A549 (cell line): ENCODE results near the gene ARL4D. TPM values are rescaled to one million over a fixed set of nuclear protein-coding genes. Genes with fewer than 3 reads are reported as not detected.

Experiments used
- ATAC-seq, 2 experiments: fragments of 200-7000 bp in 1 of 2; fragments of >200 bp in 1 of 2; cut with Nextera tagmentation in 1 of 2; cut with Tn5 transposase in 1 of 2; 3 replicates each; pipeline versions ENCODE4 v1.8.0 to v1.9.1; 2018 to 2020; ENCODE audit warnings: mild to moderate bottlenecking in 1 of 2, moderate library complexity in 1 of 2
- CTCF ChIA-PET: fragments of 300-600 bp; sonication (Branson Sonifier 250); formaldehyde crosslinking; extraction: SDS; loops from one replicate; lab custom pipeline; 2021; ENCODE audit warnings: antibody characterized with exemption, inconsistent platforms; lab: Yijun Ruan, JAX
- POLR2A ChIA-PET: fragments of 350-600 bp; formaldehyde crosslinking; extraction: SDS; loops from one replicate; lab custom pipeline; 2021; ENCODE audit warnings: antibody characterized with exemption, inconsistent platforms; lab: Yijun Ruan, JAX
- DNase-seq, 2 experiments: peaks; one replicate each; pipeline versions ENCODE4 v3.0.0 to v3.0.0-alpha.2; 2011 to 2016; ENCODE audit warnings: low read depth in 1 of 2, low spot score in 1 of 2
- FAIRE-seq: peaks from 2 replicates; lab custom pipeline; 2011; peaks lifted over from hg19 to GRCh38; lab: Jason Lieb, UNC
- H3K27ac ChIP-seq, 2 experiments: fragments of >200 bp; sonication (Bioruptor Twin); formaldehyde crosslinking; 3 replicates each; pipeline ENCODE4 v1.5.1; 2016 to 2017
- H3K4me1 ChIP-seq: fragments of >200 bp; sonication (Bioruptor Twin); formaldehyde crosslinking; 3 replicates; pipeline ENCODE4 v1.6.1; 2016
- H3K4me2 ChIP-seq: fragments of >200 bp; sonication (Bioruptor Twin); formaldehyde crosslinking; 3 replicates; pipeline ENCODE4 v1.6.1; 2016
- H3K4me3 ChIP-seq: fragments of >200 bp; sonication (Bioruptor Twin); formaldehyde crosslinking; 3 replicates; pipeline ENCODE4 v1.5.1; 2016
- H3K9me3 ChIP-seq: fragments of >200 bp; sonication (Bioruptor Twin); formaldehyde crosslinking; 3 replicates; pipeline ENCODE4 v1.6.1; 2016
- CBX2 ChIP-seq: fragments of 200-600 bp; sonication (generic); IDR thresholded peaks from 2 replicates; pipeline ENCODE4 v1.6.1; 2016; ENCODE audit warnings: low read depth, mild to moderate bottlenecking, borderline replicate concordance
- CHD2 ChIP-seq: fragments of 150-350 bp; IDR thresholded peaks from 2 replicates; pipeline ENCODE4 v1.6.1; 2014; ENCODE audit warnings: low read length; ENCODE audit not compliant: partially characterized antibody
- EHMT2 ChIP-seq: fragments of 200-600 bp; sonication (generic); IDR thresholded peaks from 2 replicates; pipeline ENCODE4 v1.6.1; 2016; ENCODE audit warnings: antibody characterized with exemption, low read depth, mild to moderate bottlenecking, moderate library complexity
- HEYL ChIP-seq: fragments of 250-450 bp; sonication (Bioruptor Pico); IDR thresholded peaks from 2 replicates; pipeline ENCODE4 v1.8.0; 2021; ENCODE audit warnings: mild to moderate bottlenecking, moderate library complexity
- MAFK ChIP-seq: fragments of 450-650 bp; IDR thresholded peaks from 2 replicates; pipeline ENCODE4 v1.6.1; 2014; ENCODE audit not compliant: partially characterized antibody
- MAZ ChIP-seq: fragments of 150-350 bp; IDR thresholded peaks from 2 replicates; pipeline ENCODE4 v1.6.1; 2014; ENCODE audit warnings: antibody characterized with exemption, low read depth, low read length, borderline replicate concordance
- NFE2L2 ChIP-seq: fragments of 150-350 bp; conservative IDR thresholded peaks from 2 replicates; pipeline ENCODE4 v1.6.1; 2014; ENCODE audit warnings: low read length
- NPAS2 ChIP-seq: fragments of 250-450 bp; sonication (Bioruptor Pico); IDR thresholded peaks from 2 replicates; pipeline ENCODE4 v1.8.0; 2022; ENCODE audit warnings: mild to moderate bottlenecking, moderate library complexity, borderline replicate concordance
- NR3C1 ChIP-seq: fragments of >200 bp; sonication (Bioruptor Twin); formaldehyde crosslinking; IDR thresholded peaks from 3 replicates; pipeline ENCODE4 v1.6.1; 2017
- PHF8 ChIP-seq: fragments of 200-600 bp; sonication (generic); IDR thresholded peaks from 2 replicates; pipeline ENCODE4 v1.6.1; 2016; ENCODE audit warnings: low read depth, mild to moderate bottlenecking, antibody characterized with exemption, moderate library complexity, borderline replicate concordance
- RFX5 ChIP-seq: fragments of 450-650 bp; IDR thresholded peaks from 2 replicates; pipeline ENCODE4 v1.7.1; 2014; ENCODE audit warnings: antibody characterized with exemption, mild to moderate bottlenecking, moderate library complexity
- WGBS: methylation state at CpG from one replicate; pipeline ENCODE4 v1.1.6; 2017; ENCODE audit errors: missing lambda C conversion rate; 5-methylcytosine and 5-hydroxymethylcytosine counted together
- polyA plus RNA-seq, 4 experiments: library from polyadenylated mRNA; depleted of rRNA in 3 of 4; stranded (reverse); fragments of >200 nt; fragmentation: RNase III in 1 of 4; extraction: RNeasy Plus Mini Kit Qiagen cat#74134 plus additional on column Dnase treatment in 1 of 4; gene quantifications; 2 replicates in 3 of 4; 3 replicates in 1 of 4; pipeline ENCODE4 v1.2.3, GENCODE V29; 2011 to 2017
- TF ChIP-seq, protein P1 (sequence below): fragments of 450-650 bp; IDR thresholded peaks from 2 replicates; pipeline ENCODE4 v1.6.1; 2014; ENCODE audit warnings: antibody characterized with exemption
- TF ChIP-seq, protein P2 (sequence below): fragments of 150-350 bp; IDR thresholded peaks from 2 replicates; pipeline ENCODE4 v1.6.1; 2014; ENCODE audit warnings: low read depth, mild to moderate bottlenecking, low read length
- TF ChIP-seq, protein P3 (sequence below): fragments of 250-450 bp; sonication (Bioruptor Pico); IDR thresholded peaks from 2 replicates; pipeline ENCODE4 v1.5.0; 2020; ENCODE audit warnings: low read depth, mild to moderate bottlenecking, moderate library complexity
- TF ChIP-seq, protein P4 (sequence below): fragments of 200-600 bp; sonication (generic); IDR thresholded peaks from 2 replicates; pipeline ENCODE4 v1.6.1; 2016; ENCODE audit warnings: antibody characterized with exemption, mild to moderate bottlenecking, moderate library complexity

The ARL4D gene
- polyA plus RNA-seq, 2 of the 4 experiments (the other 2 are of a cell fraction): 11.7 to 21.0 TPM

DNA sequence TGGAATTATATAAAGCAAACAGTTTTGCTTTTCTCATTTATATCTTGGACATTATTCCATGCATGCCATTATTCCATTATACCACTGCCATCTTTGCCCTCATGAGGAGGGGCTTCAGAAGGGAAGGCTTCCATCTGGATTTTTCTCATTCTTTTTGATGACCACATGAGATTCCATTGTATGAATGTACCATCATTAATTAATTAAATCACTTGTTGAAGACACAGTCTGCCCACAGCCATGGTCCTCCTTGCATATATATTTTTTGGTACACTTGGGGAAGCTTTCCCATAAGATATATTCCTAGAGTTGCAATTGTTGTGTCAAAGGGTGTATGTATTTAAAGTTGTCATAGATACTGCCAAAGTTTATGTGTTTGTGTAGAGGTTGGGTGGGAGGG is 7.1 kb downstream of the ARL4D start:
- H3K4me2 ChIP-seq: no peak overlapping the region
- ATAC-seq: no peak
- CTCF ChIA-PET: interaction anchor here (0.9 to 50.6 kb wide), 4 partner anchors 9 to 70 kb away, joined by 3 to 2036 read pairs (median 218); partner anchors contain the start of genes ARL4D and DHX8
- TF ChIP-seq HEYL (CRISPR knock-in tag): no peak
- TF ChIP-seq MAZ: no peak
- no peak for TF ChIP-seq EHMT2
- no peak for TF ChIP-seq RFX5
- TF ChIP-seq NPAS2: no peak
- TF ChIP-seq, protein P1, sequence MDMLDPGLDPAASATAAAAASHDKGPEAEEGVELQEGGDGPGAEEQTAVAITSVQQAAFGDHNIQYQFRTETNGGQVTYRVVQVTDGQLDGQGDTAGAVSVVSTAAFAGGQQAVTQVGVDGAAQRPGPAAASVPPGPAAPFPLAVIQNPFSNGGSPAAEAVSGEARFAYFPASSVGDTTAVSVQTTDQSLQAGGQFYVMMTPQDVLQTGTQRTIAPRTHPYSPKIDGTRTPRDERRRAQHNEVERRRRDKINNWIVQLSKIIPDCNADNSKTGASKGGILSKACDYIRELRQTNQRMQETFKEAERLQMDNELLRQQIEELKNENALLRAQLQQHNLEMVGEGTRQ: no peak
- TF ChIP-seq PHF8: no peak
- TF ChIP-seq, all 56 proteins: peak for 0
- H3K27ac ChIP-seq: peak overlapping the region in 1 of 2 experiments; percentile 86; a peak in 3 of 6 replicates
- no peaks in the 10 kb centered on the region for H3K9me3 ChIP-seq
- H3K4me3 ChIP-seq: no peak overlapping the region
- DNase-seq (no peak), FAIRE-seq (peak; percentile 56)
- peaks cover 55% of the 10 kb centered on the region for H3K4me1 ChIP-seq
- POLR2A ChIA-PET: interaction anchor here (0.6 to 1.3 kb wide), 5 partner anchors 38 to 91 kb away, joined by 3 to 7 read pairs (median 3); no protein-coding TSS in a partner anchor

DNA sequence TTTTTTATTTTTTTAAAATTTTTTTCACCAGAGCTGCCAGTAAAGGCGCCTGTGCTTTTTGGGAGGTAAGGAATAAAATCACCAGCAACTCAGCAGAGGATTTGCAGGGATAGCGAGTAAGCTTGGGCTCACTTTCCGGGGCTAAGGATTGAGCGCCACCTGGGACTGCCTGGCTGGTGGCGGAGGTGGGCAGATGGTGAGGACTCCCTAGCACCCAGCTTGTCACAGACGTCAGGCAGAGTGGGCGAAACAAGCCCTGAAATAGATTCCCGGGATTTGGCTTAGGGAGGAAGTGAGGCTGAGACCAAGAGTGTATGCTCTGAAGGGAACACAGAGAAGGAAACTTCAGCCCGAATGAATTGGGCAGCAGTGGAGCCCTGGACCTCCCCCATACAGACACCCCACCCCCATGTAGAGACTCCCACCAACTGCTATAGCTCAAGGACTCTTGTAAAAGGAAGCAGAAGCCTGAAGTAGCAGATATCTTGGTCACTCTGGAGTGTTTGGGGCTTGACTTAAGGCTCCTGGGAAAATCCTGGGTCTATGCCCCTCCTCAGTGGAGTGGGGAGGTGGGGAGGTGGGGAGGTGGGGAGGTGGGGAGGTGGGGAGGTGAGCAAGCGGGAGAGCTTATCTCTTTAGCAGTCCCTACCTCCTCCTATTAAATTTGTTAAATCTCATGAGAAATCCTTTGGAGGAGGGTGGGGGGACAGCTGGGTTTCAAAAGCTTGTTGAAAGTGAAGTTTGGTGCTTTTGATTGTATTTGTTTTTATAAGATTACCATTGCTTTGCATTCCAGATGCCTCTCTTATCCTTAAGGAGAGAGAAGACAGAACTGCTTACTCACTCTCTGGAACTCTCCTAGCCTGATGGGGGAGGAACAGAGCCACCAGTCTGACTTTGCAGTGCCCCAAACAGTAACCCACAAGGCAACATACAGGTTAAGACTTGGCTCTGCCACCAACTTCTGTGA is 8.2 kb downstream of the ARL4D start:
- Histone ChIP-seq H3K4me1 (peaks cover 55% of the 10 kb centered on the region), H3K27ac (peak overlapping the region; percentile 79 to 86), H3K4me3 (no peak overlapping the region), H3K4me2 (peak overlapping the region; percentile 58), H3K9me3 (no peaks in the 10 kb centered on the region)
- ChIA-PET POLR2A (interaction anchor here (1.0 to 2.0 kb wide), 4 partner anchors 8 to 39 kb away, joined by 3 to 27 read pairs (median 6); partner anchors contain the start of gene ARL4D), CTCF (interaction anchor here (0.9 to 50.6 kb wide), 5 partner anchors 10 to 69 kb away, joined by 3 to 2036 read pairs (median 49); partner anchors contain the start of genes ARL4D and DHX8)
- ATAC-seq (peak; percentile 67 to 81), DNase-seq (peak in 1 of 2 experiments; percentile 72), FAIRE-seq (no peak)
- TF ChIP-seq, protein P2, sequence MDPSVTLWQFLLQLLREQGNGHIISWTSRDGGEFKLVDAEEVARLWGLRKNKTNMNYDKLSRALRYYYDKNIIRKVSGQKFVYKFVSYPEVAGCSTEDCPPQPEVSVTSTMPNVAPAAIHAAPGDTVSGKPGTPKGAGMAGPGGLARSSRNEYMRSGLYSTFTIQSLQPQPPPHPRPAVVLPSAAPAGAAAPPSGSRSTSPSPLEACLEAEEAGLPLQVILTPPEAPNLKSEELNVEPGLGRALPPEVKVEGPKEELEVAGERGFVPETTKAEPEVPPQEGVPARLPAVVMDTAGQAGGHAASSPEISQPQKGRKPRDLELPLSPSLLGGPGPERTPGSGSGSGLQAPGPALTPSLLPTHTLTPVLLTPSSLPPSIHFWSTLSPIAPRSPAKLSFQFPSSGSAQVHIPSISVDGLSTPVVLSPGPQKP: no peak
- TF ChIP-seq MAFK (peak; percentile 74), NFE2L2 (0 out of 2 replicates have a peak, but pooled peaks have one; percentile 14)
- TF ChIP-seq, protein P3, sequence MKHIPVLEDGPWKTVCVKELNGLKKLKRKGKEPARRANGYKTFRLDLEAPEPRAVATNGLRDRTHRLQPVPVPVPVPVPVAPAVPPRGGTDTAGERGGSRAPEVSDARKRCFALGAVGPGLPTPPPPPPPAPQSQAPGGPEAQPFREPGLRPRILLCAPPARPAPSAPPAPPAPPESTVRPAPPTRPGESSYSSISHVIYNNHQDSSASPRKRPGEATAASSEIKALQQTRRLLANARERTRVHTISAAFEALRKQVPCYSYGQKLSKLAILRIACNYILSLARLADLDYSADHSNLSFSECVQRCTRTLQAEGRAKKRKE: peak; percentile 65; the same call in 1 of the 2 replicates
- WGBS: 78% methylated on average over 10 of the region's 10 CpGs

DNA sequence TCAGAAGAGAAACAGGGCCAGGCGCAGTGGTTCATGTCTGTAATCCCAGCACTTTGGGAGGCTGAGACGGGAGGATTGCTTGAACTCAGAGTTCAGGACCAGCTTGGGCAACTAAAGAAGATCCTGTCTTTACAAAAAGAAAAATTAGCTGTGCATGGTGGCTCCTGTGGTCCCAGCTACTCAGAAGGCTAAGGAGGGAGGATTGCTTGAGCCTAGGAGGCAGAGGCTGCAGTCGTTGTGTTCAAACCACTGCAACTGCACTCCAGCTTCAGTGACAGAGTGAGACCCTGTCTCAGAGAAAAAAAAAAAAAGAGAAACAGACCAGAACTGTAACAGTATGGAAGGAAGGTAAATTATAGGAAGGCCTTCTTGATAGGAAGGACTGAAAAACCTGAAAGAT is 10.3 kb downstream of the ARL4D start:
- Histone ChIP-seq H3K4me1 (peaks cover 54% of the 10 kb centered on the region), H3K9me3 (no peaks in the 10 kb centered on the region), H3K4me3 (no peak overlapping the region), H3K27ac (peak overlapping the region; percentile 68 to 86), H3K4me2 (peak overlapping the region; percentile 39; the same call in 1 of the 3 replicates)
- DNase-seq (no peak), ATAC-seq (no peak), FAIRE-seq (no peak)
- ChIA-PET POLR2A (interaction anchor here (1.8 to 2.5 kb wide), 2 partner anchors 10 kb away, joined by 5 to 10 read pairs; partner anchors contain the start of gene ARL4D), CTCF (interaction anchor here (0.6 to 50.6 kb wide), 5 partner anchors 9 to 67 kb away, joined by 3 to 2036 read pairs (median 49); partner anchors contain the start of genes ARL4D and DHX8)
- TF ChIP-seq NR3C1 (no peak), CBX2 (no peak), CHD2 (no peak)
- TF ChIP-seq, protein P4, sequence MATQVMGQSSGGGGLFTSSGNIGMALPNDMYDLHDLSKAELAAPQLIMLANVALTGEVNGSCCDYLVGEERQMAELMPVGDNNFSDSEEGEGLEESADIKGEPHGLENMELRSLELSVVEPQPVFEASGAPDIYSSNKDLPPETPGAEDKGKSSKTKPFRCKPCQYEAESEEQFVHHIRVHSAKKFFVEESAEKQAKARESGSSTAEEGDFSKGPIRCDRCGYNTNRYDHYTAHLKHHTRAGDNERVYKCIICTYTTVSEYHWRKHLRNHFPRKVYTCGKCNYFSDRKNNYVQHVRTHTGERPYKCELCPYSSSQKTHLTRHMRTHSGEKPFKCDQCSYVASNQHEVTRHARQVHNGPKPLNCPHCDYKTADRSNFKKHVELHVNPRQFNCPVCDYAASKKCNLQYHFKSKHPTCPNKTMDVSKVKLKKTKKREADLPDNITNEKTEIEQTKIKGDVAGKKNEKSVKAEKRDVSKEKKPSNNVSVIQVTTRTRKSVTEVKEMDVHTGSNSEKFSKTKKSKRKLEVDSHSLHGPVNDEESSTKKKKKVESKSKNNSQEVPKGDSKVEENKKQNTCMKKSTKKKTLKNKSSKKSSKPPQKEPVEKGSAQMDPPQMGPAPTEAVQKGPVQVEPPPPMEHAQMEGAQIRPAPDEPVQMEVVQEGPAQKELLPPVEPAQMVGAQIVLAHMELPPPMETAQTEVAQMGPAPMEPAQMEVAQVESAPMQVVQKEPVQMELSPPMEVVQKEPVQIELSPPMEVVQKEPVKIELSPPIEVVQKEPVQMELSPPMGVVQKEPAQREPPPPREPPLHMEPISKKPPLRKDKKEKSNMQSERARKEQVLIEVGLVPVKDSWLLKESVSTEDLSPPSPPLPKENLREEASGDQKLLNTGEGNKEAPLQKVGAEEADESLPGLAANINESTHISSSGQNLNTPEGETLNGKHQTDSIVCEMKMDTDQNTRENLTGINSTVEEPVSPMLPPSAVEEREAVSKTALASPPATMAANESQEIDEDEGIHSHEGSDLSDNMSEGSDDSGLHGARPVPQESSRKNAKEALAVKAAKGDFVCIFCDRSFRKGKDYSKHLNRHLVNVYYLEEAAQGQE: no peak
- WGBS: 83% methylated on average over 3 of the region's 3 CpGs
